Measurements from ENCODE around the gene EHMT1. TPM values are rescaled to one million over a fixed set of nuclear protein-coding genes. Genes with fewer than 3 reads are reported as not detected.

The EHMT1 gene
- total and polyA plus RNA-seq, 2 donors from 2014 or later: 15.8 to 92.9 TPM

DNA sequence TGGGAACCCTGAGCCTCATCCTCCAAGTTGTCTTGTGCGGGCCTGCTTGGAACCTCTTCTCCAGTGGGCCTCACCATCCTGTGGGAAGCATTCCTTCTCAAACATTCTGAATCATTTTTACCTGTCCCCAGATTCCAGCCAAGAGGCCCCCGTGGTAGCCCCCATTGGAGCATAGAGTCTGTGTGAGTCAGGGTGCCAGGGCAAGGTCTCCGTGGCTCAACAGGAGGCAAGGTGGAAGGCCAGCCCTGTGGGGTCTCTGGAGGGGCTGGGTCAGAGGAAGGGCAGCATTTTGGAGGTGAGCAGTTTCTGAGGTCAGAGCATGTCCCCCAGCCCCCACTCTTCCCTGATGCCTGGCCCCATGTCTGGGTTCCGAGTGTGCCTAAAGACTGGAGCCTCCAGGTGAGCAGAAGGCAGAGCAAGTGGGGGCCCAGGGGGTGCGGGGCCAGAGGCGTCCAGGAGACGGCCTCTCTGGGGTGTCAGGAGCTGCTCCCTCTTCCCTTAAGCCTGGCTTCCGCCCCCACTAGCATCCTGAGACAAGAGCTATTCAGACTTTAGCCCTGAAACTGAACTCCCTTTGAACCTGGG, 260.9 kb downstream of the EHMT1 start:
- intact Hi-C loops (cut with DNase I): no loop called here
- no peaks in the 10 kb centered on the region for H3K9me3 ChIP-seq (ENCODE audit: control insufficient read depth in 2 of 3, insufficient read depth in 1 of 3, low read length in 3 of 3)
- peaks cover 0 to 4% (median 0%) of the 10 kb centered on the region in 3 donors for H3K4me1 ChIP-seq (ENCODE audit: control insufficient read depth in 2 of 3, insufficient read depth in 2 of 3, low read depth in 1 of 3, low read length in 3 of 3)
- TF ChIP-seq, protein P1, sequence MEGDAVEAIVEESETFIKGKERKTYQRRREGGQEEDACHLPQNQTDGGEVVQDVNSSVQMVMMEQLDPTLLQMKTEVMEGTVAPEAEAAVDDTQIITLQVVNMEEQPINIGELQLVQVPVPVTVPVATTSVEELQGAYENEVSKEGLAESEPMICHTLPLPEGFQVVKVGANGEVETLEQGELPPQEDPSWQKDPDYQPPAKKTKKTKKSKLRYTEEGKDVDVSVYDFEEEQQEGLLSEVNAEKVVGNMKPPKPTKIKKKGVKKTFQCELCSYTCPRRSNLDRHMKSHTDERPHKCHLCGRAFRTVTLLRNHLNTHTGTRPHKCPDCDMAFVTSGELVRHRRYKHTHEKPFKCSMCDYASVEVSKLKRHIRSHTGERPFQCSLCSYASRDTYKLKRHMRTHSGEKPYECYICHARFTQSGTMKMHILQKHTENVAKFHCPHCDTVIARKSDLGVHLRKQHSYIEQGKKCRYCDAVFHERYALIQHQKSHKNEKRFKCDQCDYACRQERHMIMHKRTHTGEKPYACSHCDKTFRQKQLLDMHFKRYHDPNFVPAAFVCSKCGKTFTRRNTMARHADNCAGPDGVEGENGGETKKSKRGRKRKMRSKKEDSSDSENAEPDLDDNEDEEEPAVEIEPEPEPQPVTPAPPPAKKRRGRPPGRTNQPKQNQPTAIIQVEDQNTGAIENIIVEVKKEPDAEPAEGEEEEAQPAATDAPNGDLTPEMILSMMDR (IDR thresholded peaks at IDR 0.05; ENCODE audit: borderline replicate concordance, extremely low read depth, insufficient read depth): no peak
- no peak overlapping the region for H3K4me3 ChIP-seq (ENCODE audit: low read length in 3 of 3)
- no peak overlapping the region for H3K9ac ChIP-seq (ENCODE audit: low read length in 3 of 3)
- no peak for FAIRE-seq
- no peak overlapping the region for H3K27ac ChIP-seq (ENCODE audit: low read depth in 2 of 2, low read length in 2 of 2)
- H3K36me3 ChIP-seq (ENCODE audit: control insufficient read depth in 2 of 3, insufficient read depth in 3 of 3, low read length in 3 of 3): no peaks in the 10 kb centered on the region
- H3K27me3 ChIP-seq (ENCODE audit: control insufficient read depth, insufficient read depth, low read length): peaks cover 2% of the 10 kb centered on the region
- DNase-seq: no peak

DNA sequence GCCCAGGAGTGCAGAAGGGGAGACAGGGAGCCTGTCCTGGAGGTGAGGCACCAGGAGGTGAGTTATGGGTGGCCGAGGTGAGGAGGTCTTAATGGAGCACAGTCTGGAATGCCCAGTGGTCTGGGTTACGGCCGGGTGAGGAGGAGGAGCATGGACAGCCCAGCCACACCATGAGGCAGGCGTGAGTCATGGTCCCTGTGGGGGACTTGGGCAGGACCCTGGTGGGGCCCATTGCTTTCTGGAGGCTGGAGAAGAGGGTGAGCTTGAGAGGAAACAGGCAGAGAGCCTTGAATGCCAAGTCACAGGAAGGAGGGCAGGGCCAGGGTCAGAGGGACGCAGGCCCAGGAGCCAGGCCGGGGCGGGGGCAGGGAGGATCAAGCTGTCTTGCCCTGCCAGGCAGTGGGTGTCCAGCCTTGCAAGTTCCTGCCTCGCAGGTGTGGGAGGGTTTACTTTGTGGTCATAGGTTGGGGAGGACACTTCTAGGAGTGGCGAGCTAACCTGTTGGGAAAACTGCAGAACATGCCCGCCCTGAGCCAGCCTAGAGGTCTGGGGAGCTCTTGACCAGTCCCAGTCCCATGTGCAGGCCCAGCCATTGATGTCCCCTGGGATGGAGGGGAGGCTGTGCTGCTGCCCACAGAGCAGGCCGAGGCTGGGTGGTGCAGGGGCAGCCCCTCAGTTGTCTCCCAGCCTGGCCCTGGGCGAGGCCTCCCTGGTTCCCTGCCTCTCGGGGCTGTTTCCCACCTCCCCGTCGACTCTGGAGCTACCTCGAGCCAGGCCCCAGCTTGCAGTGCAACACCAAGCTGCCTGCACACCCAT, 261.6 kb downstream of the EHMT1 start:
- Histone ChIP-seq H3K27me3 (ENCODE audit: control insufficient read depth, insufficient read depth, low read length) (peaks cover 2% of the 10 kb centered on the region), H3K27ac (ENCODE audit: low read depth in 2 of 2, low read length in 2 of 2) (no peak overlapping the region), H3K9ac (ENCODE audit: low read length in 3 of 3) (no peak overlapping the region), H3K4me3 (ENCODE audit: low read length in 3 of 3) (no peak overlapping the region), H3K4me1 (ENCODE audit: control insufficient read depth in 2 of 3, insufficient read depth in 2 of 3, low read depth in 1 of 3, low read length in 3 of 3) (peaks cover 0 to 4% (median 0%) of the 10 kb centered on the region in 3 donors), H3K9me3 (ENCODE audit: control insufficient read depth in 2 of 3, insufficient read depth in 1 of 3, low read length in 3 of 3) (no peaks in the 10 kb centered on the region), H3K36me3 (ENCODE audit: control insufficient read depth in 2 of 3, insufficient read depth in 3 of 3, low read length in 3 of 3) (no peaks in the 10 kb centered on the region)
- FAIRE-seq (no peak), DNase-seq (no peak)
- TF ChIP-seq, protein P1 (IDR thresholded peaks at IDR 0.05; ENCODE audit: borderline replicate concordance, extremely low read depth, insufficient read depth): no peak
- intact Hi-C loops (cut with DNase I): no loop called here

DNA sequence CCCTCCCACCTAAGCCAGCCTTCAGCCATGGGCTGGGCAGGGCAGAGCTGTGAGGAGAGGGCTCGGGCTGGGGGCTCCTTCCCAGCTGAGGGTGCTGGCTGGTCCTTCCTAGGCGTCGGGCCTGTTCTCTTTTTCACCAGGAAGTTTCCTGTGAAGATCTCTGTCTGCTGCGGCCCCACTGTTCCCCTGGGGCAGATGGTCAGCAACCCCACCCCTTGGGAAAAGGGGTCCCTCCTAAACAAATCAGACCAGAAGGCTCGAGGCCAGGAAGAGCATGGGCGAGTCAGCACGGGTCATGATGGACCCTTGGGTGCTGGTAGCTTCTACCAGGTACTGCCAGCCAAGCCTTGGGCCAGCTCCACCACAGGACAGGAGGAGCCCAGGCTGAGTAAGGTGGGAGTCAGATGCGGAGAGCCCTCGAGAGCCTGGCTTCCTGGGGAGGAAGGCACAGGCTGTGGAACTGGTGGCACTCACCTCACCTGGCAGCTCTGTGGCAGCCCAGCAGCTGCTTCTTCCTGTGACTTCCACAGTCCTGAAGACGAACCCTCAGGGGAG, 262.2 kb downstream of the EHMT1 start:
- no peak overlapping the region for H3K27ac ChIP-seq (ENCODE audit: low read depth in 2 of 2, low read length in 2 of 2)
- intact Hi-C loops (cut with DNase I): no loop called here
- no peaks in the 10 kb centered on the region for H3K36me3 ChIP-seq (ENCODE audit: control insufficient read depth in 2 of 3, insufficient read depth in 3 of 3, low read length in 3 of 3)
- TF ChIP-seq, protein P1 (IDR thresholded peaks at IDR 0.05; ENCODE audit: borderline replicate concordance, extremely low read depth, insufficient read depth): no peak
- peaks cover 0 to 4% (median 0%) of the 10 kb centered on the region in 3 donors for H3K4me1 ChIP-seq (ENCODE audit: control insufficient read depth in 2 of 3, insufficient read depth in 2 of 3, low read depth in 1 of 3, low read length in 3 of 3)
- no peak overlapping the region for H3K4me3 ChIP-seq (ENCODE audit: low read length in 3 of 3)
- no peak for DNase-seq
- FAIRE-seq: no peak
- no peaks in the 10 kb centered on the region for H3K9me3 ChIP-seq (ENCODE audit: control insufficient read depth in 2 of 3, insufficient read depth in 1 of 3, low read length in 3 of 3)
- peaks cover 2% of the 10 kb centered on the region for H3K27me3 ChIP-seq (ENCODE audit: control insufficient read depth, insufficient read depth, low read length)
- no peak overlapping the region for H3K9ac ChIP-seq (ENCODE audit: low read length in 3 of 3)

Data from kidney (tissue), 14 donors.